HepG2 (cell line): ENCODE data around the gene MYO5A. TPM values are rescaled to one million over a fixed set of nuclear protein-coding genes. Genes with fewer than 3 reads are reported as not detected.

ENCODE experiments used
- ATAC-seq: fragments of 200-7000 bp; cut with Tn5 transposase; 3 replicates; pipeline ENCODE4 v1.9.1; 2020; ENCODE audit warnings: mild to moderate bottlenecking, moderate library complexity
- BruUV-seq: library from RNA; stranded (reverse); fragments of 400-500 nt; replicated peaks from 2 replicates; lab custom pipeline; 2021; lab: Mats Ljungman, UMichigan
- CTCF ChIA-PET: fragments of 300-600 bp; formaldehyde crosslinking; extraction: SDS; loops from one replicate; lab custom pipeline; 2021; ENCODE audit warnings: low total read pairs, inconsistent platforms, low intra/inter-chr PET ratio; lab: Yijun Ruan, JAX
- POLR2A ChIA-PET: fragments of 350-600 bp; sonication (Branson Sonifier 250); formaldehyde crosslinking; loops from one replicate; lab custom pipeline; 2020; ENCODE audit warnings: antibody characterized with exemption, inconsistent platforms; lab: Yijun Ruan, JAX
- DNase-seq: peaks from one replicate; pipeline ENCODE4 v3.0.0-alpha.2; 2015; ENCODE audit warnings: low spot score
- FAIRE-seq: peaks from 3 replicates; lab custom pipeline; 2011; peaks lifted over from hg19 to GRCh38; lab: Jason Lieb, UNC
- H2AFZ ChIP-seq: one replicate; pipeline ENCODE4 v1.6.1; 2011; ENCODE audit warnings: low read length, inconsistent platforms
- H3K27ac ChIP-seq: fragments of 300-600 bp; 3 replicates; pipeline ENCODE4 v1.8.0; 2011; ENCODE audit warnings: mixed run types, mild to moderate bottlenecking, mixed read lengths, low read length, inconsistent platforms; ENCODE audit not compliant: insufficient read depth; ENCODE audit errors: extremely low read length
- H3K27me3 ChIP-seq, 2 experiments: fragments of 200-600 bp in 1 of 2; 2 replicates in 1 of 2; 3 replicates in 1 of 2; pipeline versions ENCODE4 v1.6.0 to v1.8.0; 2011; ENCODE audit warnings: low read length in 2 of 2, mild to moderate bottlenecking in 2 of 2, moderate library complexity in 2 of 2, inconsistent platforms in 1 of 2; ENCODE audit not compliant: insufficient read depth in 2 of 2, control insufficient read depth in 1 of 2
- H3K36me3 ChIP-seq, 2 experiments: fragments of 200-600 bp in 1 of 2; replicated peaks in 1 of 2; 2 replicates in 1 of 2; 3 replicates in 1 of 2; pipeline versions ENCODE4 v1.5.1 to v1.8.0; 2011; ENCODE audit warnings: low read length in 2 of 2, inconsistent platforms in 1 of 2; ENCODE audit not compliant: insufficient read depth in 2 of 2, control insufficient read depth in 1 of 2
- H3K4me1 ChIP-seq: 2 replicates; pipeline ENCODE4 v1.5.1; 2012; ENCODE audit warnings: low read length, inconsistent platforms; ENCODE audit not compliant: insufficient read depth
- H3K4me2 ChIP-seq: 2 replicates; pipeline ENCODE4 v1.6.0; 2011; ENCODE audit warnings: low read depth, low read length, inconsistent platforms
- H3K4me3 ChIP-seq, 3 experiments: fragments of 200-600 bp in 1 of 3; sonication (generic), shearing (Covaris generic) in 1 of 3; replicated peaks in 1 of 3; 2 replicates each; pipeline ENCODE4 v1.5.1; 2011 to 2016; ENCODE audit warnings: low read length in 3 of 3, inconsistent platforms in 2 of 3, low read depth in 2 of 3, mild to moderate bottlenecking in 2 of 3, control low read depth in 1 of 3, mixed read lengths in 1 of 3; ENCODE audit not compliant: insufficient read depth in 1 of 3
- H3K79me2 ChIP-seq: one replicate; pipeline ENCODE4 v1.6.1; 2011; ENCODE audit warnings: low read length, inconsistent platforms; ENCODE audit not compliant: insufficient read depth
- H3K9ac ChIP-seq: 2 replicates; pipeline ENCODE4 v1.6.0; 2011; ENCODE audit warnings: mild to moderate bottlenecking, low read depth, low read length, inconsistent platforms; ENCODE audit not compliant: insufficient read depth
- H3K9me3 ChIP-seq: 2 replicates; pipeline ENCODE4 v1.5.1; 2012; ENCODE audit warnings: mild to moderate bottlenecking, low read length
- H4K20me1 ChIP-seq: 2 replicates; pipeline ENCODE4 v1.6.0; 2011; ENCODE audit warnings: inconsistent platforms, mild to moderate bottlenecking, low read length, moderate library complexity; ENCODE audit not compliant: insufficient read depth
- ATF7 ChIP-seq, 2 experiments: fragments of 450-650 bp in 1 of 2; sonication (generic) in 1 of 2; formaldehyde crosslinking in 1 of 2; IDR thresholded peaks; 2 replicates each; pipeline versions ENCODE4 v1.4.0 to v1.6.1; 2016 to 2020; ENCODE audit warnings: antibody characterized with exemption in 1 of 2, mild to moderate bottlenecking in 1 of 2, missing genetic modification reagents in 1 of 2
- FLYWCH1 ChIP-seq: sonication (generic); formaldehyde crosslinking; IDR thresholded peaks from 2 replicates; pipeline ENCODE4 v1.8.1; 2023; ENCODE audit warnings: mild to moderate bottlenecking, missing genetic modification reagents
- FOSL2 ChIP-seq: sonication (generic); formaldehyde crosslinking; IDR thresholded peaks from 2 replicates; pipeline ENCODE4 v1.4.0; 2020; ENCODE audit warnings: missing genetic modification reagents
- HOXA3 ChIP-seq: sonication (generic); formaldehyde crosslinking; IDR thresholded peaks from 2 replicates; pipeline ENCODE4 v1.5.0; 2020; ENCODE audit warnings: missing genetic modification reagents
- NFKB2 ChIP-seq: sonication (generic); formaldehyde crosslinking; IDR thresholded peaks from 2 replicates; pipeline ENCODE4 v1.4.0; 2020; ENCODE audit warnings: missing genetic modification reagents, borderline replicate concordance
- NONO ChIP-seq, 2 experiments: fragments of 450-650 bp in 1 of 2; sonication (generic) in 1 of 2; formaldehyde crosslinking in 1 of 2; IDR thresholded peaks in 1 of 2; conservative IDR thresholded peaks in 1 of 2; 2 replicates each; pipeline versions ENCODE4 v1.6.1 to v1.8.0; 2017 to 2022; ENCODE audit warnings: mild to moderate bottlenecking in 1 of 2, missing genetic modification reagents in 1 of 2, moderate library complexity in 1 of 2
- PHF5A ChIP-seq: IDR thresholded peaks from one replicate; pipeline ENCODE4 v1.6.1; 2018; ENCODE audit warnings: low read depth, missing genetic modification reagents; ENCODE audit not compliant: unreplicated experiment
- PITX1 ChIP-seq: sonication (generic); formaldehyde crosslinking; IDR thresholded peaks from 2 replicates; pipeline ENCODE4 v1.5.1; 2020; ENCODE audit warnings: mild to moderate bottlenecking, missing genetic modification reagents
- TCF12 ChIP-seq, 2 experiments: fragments of 450-650 bp in 1 of 2; sonication (generic) in 1 of 2; formaldehyde crosslinking in 1 of 2; IDR thresholded peaks; 2 replicates each; pipeline versions ENCODE4 v1.6.1 to v1.8.0; 2017 to 2022; ENCODE audit warnings: antibody characterized with exemption in 1 of 2, mild to moderate bottlenecking in 1 of 2, missing genetic modification reagents in 1 of 2, moderate library complexity in 1 of 2
- ZBTB42 ChIP-seq: sonication (generic); formaldehyde crosslinking; IDR thresholded peaks from 2 replicates; pipeline ENCODE4 v1.5.0; 2020; ENCODE audit warnings: mild to moderate bottlenecking, missing genetic modification reagents
- ZFY ChIP-seq: sonication (generic); formaldehyde crosslinking; IDR thresholded peaks from 2 replicates; pipeline ENCODE4 v1.4.0; 2020; ENCODE audit warnings: missing genetic modification reagents
- ZNF550 ChIP-seq: sonication (generic); formaldehyde crosslinking; IDR thresholded peaks from 2 replicates; pipeline ENCODE4 v1.4.0; 2020; ENCODE audit warnings: mild to moderate bottlenecking, missing genetic modification reagents, borderline replicate concordance
- ZNF629 ChIP-seq: sonication (generic); formaldehyde crosslinking; conservative IDR thresholded peaks from 2 replicates; pipeline ENCODE4 v1.5.0; 2020; ENCODE audit warnings: missing genetic modification reagents
- ZNF703 ChIP-seq: sonication (generic); formaldehyde crosslinking; IDR thresholded peaks from 2 replicates; pipeline ENCODE4 v1.5.1; 2020; ENCODE audit warnings: missing genetic modification reagents, mild to moderate bottlenecking, moderate library complexity, borderline replicate concordance
- WGBS: methylation state at CpG from one replicate; pipeline ENCODE4 v1.1.6; 2017; ENCODE audit warnings: low lambda C conversion rate; 5-methylcytosine and 5-hydroxymethylcytosine counted together
- in situ Hi-C: cut with HindIII; loops from 2 replicates; pipeline ENCODE4 v1.10.0; 2017; ENCODE audit warnings: low pct_unique_long_range_greater_than_20kb; ENCODE audit not compliant: extremely low pct_ligation_motif_present
- intact Hi-C: fragments of 100-400 bp; cut with micrococcal nuclease; formaldehyde crosslinking; loops from one replicate; pipeline ENCODE4 v1.10.0; 2022; ENCODE audit not compliant: unreplicated experiment
- polyA plus RNA-seq, 8 experiments: library from polyadenylated mRNA; depleted of rRNA in 3 of 8; stranded (reverse) in 7 of 8; unstranded in 1 of 8; fragments of >200 nt; fragmentation: Illumina TruSeq in 4 of 8; extraction: Trizol in 4 of 8; gene quantifications; 2 replicates each; pipeline versions ENCODE4 v1.2.1 to v1.2.3, GENCODE V29; 2011 to 2016; ENCODE audit warnings: low read depth in 4 of 8, missing spikeins in 1 of 8, mixed read lengths in 1 of 8; ENCODE audit not compliant: insufficient read depth in 1 of 8
- total RNA-seq, 5 experiments: library from RNA; depleted of rRNA; stranded (reverse); fragments of >200 nt; fragmentation: Illumina TruSeq; extraction: Trizol; gene quantifications; 2 replicates each; pipeline ENCODE4 v1.2.3, GENCODE V29; 2016; ENCODE audit warnings: low read depth in 1 of 5
- TF ChIP-seq, protein P1 (sequence below): sonication (generic); formaldehyde crosslinking; IDR thresholded peaks from 2 replicates; pipeline ENCODE4 v1.5.0; 2020; ENCODE audit warnings: missing genetic modification reagents, mild to moderate bottlenecking, borderline replicate concordance
- TF ChIP-seq, protein P2 (sequence below): fragments of 450-650 bp; IDR thresholded peaks from 2 replicates; pipeline ENCODE4 v1.6.1; 2016
- TF ChIP-seq, protein P3 (sequence below): sonication (generic); formaldehyde crosslinking; IDR thresholded peaks from 2 replicates; pipeline ENCODE4 v1.4.0; 2020; ENCODE audit warnings: missing genetic modification reagents

Gene MYO5A
- total and polyA plus RNA-seq, 2 of the 13 experiments (the other 11 are each of a cell fraction or from before 2014, with no cell fraction given) = 2.8 to 4.8 TPM

DNA sequence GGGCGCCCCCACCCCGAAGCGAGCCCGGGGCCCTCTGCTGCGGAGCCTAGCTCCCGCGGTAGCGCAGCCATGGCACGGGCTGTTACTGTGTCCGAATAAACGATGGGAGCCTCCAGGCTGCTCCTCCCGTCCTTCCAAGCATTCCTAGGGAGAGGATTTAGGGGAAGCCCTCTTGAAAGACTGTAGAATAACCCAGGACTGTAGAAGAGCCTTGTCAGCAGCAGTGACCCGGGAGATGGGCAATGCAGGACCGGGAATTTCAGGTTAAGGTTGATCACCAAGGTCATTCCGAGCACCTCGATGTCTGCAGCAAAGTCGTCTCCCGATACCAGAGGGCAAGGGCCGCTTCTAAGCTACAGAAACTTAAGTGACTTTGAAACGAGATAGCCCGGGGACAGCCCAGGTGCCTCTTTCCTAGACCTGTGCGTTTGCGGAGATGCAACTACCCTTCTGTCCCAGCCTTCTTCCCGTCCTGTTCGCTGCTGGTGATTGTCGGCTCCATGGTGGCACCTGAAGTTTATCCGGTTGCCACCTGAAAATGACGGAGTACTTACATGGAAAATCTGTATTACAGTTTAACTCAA, 753 bp upstream of the MYO5A start (continued):
- TF ChIP-seq ZNF703 = no peak

DNA sequence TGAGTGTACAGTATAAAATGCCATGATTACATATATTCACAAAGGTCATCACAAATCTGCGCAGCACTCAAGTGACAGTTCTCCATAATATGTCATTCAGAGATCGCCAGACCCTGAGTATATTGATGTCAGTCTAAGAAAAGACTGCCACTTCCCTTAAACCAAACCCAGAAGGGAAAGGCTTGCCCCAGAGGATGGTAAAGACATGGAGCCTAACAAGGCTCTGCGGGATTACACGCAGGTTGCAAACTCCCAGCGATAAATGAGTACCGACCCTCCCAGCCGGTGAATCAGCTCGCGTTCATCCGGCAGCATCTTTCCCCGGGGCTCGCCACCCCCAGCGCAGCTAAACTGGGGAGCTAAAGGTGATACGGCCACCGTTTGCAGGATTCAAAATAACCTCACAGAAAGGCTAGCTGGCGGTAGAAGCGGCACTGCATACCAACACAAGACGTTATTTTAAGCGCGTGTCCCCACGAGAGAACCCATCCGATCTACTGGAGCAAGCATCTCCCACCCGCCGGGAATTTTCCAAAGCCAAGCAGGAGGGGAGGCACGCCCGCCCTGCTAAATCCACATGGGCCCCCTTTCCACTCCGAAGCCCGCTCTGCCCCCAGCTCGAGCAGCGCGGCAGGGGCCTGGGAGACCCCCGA, 643 bp downstream of the MYO5A start:
- Histone ChIP-seq H3K4me2 (peak overlapping the region; percentile 92), H3K4me1 (peaks cover 23% of the 10 kb centered on the region), H3K36me3 (no peaks in the 10 kb centered on the region), H4K20me1 (no peaks in the 10 kb centered on the region), H3K9ac (peak overlapping the region; percentile 56; the same call in 1 of the 2 replicates), H3K79me2 (no peaks in the 10 kb centered on the region), H2AFZ (no peak overlapping the region), H3K27ac (no peak overlapping the region), H3K4me3 (peak overlapping the region; percentile 71 to 78 (median 76); a peak in 5 of 6 replicates), H3K9me3 (no peaks in the 10 kb centered on the region), H3K27me3 (peaks cover 3 to 42% of the 10 kb centered on the region in 2 experiments; a peak in 4 of 5 replicates)
- no TSS peak for BruUV-seq
- FAIRE-seq = no peak
- CTCF ChIA-PET = no interaction called here
- in situ Hi-C loops (no loop called here), intact Hi-C loops (loop anchor here (10.0 kb wide), 2 partner anchors 147 to 207 kb away; partner anchors contain the start of gene ATOSA)
- ATAC-seq = peak; percentile 6
- POLR2A ChIA-PET = interaction anchor here (1.0 kb wide), 1 partner anchor 41 kb away, joined by 4 read pairs; no protein-coding TSS in a partner anchor
- DNase-seq = no peak
- 22% methylated on average over 16 of the region's 32 CpGs for WGBS
- TF ChIP-seq TCF12 (IDR thresholded peaks at IDR 0.05) (no peak), TCF12 (CRISPR knock-in tag; IDR thresholded peaks at IDR 0.05) (no peak), HOXA3 (CRISPR knock-in tag) (0 out of 2 replicates have a peak, but pooled peaks have one; percentile 9), ZNF629 (CRISPR knock-in tag) (no peak), PHF5A (CRISPR knock-in tag) (no peak), ZBTB42 (no peak), FOSL2 (0 out of 2 replicates have a peak, but pooled peaks have one; percentile 5), NONO (IDR thresholded peaks at IDR 0.05) (no peak), NONO (CRISPR knock-in tag; conservative IDR thresholded peaks at IDR 0.05) (no peak), ATF7 (IDR thresholded peaks at IDR 0.05) (no peak), ATF7 (CRISPR knock-in tag; IDR thresholded peaks at IDR 0.05) (no peak), ZNF550 (no peak), NFKB2 (CRISPR knock-in tag) (peak; percentile 61; the same call in 1 of the 2 replicates), ZFY (CRISPR knock-in tag) (no peak), FLYWCH1 (CRISPR knock-in tag) (no peak), PITX1 (CRISPR knock-in tag) (no peak)
- TF ChIP-seq, protein P1, sequence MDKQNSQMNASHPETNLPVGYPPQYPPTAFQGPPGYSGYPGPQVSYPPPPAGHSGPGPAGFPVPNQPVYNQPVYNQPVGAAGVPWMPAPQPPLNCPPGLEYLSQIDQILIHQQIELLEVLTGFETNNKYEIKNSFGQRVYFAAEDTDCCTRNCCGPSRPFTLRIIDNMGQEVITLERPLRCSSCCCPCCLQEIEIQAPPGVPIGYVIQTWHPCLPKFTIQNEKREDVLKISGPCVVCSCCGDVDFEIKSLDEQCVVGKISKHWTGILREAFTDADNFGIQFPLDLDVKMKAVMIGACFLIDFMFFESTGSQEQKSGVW (CRISPR knock-in tag) = no peak
- TF ChIP-seq, protein P2, sequence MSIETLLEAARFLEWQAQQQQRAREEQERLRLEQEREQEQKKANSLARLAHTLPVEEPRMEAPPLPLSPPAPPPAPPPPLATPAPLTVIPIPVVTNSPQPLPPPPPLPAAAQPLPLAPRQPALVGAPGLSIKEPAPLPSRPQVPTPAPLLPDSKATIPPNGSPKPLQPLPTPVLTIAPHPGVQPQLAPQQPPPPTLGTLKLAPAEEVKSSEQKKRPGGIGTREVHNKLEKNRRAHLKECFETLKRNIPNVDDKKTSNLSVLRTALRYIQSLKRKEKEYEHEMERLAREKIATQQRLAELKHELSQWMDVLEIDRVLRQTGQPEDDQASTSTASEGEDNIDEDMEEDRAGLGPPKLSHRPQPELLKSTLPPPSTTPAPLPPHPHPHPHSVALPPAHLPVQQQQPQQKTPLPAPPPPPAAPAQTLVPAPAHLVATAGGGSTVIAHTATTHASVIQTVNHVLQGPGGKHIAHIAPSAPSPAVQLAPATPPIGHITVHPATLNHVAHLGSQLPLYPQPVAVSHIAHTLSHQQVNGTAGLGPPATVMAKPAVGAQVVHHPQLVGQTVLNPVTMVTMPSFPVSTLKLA = no peak
- TF ChIP-seq, protein P3, sequence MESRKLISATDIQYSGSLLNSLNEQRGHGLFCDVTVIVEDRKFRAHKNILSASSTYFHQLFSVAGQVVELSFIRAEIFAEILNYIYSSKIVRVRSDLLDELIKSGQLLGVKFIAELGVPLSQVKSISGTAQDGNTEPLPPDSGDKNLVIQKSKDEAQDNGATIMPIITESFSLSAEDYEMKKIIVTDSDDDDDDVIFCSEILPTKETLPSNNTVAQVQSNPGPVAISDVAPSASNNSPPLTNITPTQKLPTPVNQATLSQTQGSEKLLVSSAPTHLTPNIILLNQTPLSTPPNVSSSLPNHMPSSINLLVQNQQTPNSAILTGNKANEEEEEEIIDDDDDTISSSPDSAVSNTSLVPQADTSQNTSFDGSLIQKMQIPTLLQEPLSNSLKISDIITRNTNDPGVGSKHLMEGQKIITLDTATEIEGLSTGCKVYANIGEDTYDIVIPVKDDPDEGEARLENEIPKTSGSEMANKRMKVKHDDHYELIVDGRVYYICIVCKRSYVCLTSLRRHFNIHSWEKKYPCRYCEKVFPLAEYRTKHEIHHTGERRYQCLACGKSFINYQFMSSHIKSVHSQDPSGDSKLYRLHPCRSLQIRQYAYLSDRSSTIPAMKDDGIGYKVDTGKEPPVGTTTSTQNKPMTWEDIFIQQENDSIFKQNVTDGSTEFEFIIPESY (CRISPR knock-in tag) = no peak
